Measurements from ENCODE around the gene CCDC88A.
A peak's percentile ranks its signal among the peaks of the same experiment; 100 is the strongest.
"Not testable (repeated sequence)": the region's sequence is repeated elsewhere in the genome, so short reads cannot be mapped to it uniquely, and the experiment has no call there.

Gene CCDC88A

DNA sequence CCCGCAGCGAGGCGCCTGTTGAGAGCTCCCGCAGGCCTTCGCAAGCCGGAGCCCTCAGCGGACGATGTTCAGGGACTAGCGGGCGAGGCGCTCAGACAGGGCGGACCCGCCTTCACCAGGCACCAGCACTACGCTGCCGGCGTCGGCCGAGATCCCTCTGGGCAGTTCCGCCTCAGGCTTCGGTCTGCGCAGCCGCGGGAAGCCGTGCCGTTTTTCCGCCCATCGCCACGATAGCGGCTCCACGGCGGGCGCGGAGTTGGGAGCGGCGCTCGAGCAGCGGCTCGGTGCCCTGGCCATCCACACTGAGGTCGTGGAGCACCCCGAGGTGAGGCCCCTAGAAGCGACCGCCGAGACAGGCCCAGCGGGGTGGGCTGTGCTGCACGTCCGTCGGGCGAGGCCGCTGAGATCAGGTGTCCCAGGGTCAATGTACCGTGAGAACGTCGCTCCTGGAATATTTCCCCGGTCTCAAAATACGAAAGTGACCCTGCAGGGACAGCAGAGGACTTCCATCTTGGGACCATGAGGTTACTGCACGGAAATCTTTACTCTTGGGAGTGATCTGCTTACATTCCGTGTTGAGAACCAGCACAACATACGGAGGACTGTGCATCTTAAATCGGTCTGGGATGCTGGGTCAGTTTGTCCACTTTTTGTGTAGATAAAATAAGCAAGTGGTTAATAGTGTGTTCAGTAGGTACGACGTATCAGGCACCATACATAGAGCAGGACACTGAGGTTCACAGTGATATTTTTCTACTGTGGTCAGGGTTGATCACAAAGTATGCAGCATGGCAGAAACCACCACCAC lies 137.3 kb downstream of the CCDC88A start:
- DNase-seq = peak; percentile 93

DNA sequence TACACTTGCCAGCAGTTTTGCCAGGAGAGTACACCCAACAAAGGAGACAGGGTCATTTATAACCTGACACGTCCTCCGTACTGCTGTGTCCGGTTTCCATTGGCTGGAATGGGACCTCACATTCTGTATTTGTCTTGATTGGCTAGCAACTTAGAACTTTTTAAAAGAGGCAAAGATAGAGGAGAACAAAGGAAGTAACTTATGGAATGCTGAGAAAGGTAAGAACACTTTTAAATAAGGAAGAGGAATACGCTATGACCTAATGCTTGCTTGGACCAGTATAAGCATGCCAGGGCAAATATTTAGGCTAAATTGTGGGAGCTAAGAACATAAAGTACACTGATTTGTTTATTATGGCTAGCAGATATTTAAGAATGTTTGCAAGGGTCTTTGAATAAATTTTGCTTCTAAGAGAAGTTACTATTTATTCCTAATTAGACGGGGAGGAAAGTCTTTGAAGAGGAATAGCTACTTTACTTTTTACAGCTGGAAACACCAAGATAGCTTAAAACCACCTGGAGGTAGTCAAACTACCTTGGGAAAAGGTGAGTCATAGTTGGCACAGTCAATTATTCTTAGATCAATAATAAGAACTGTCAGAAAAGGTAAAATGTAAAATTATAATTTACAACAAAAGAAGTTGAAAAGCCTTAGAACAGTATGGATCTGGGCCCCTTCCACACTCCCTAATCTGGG lies 138.7 kb downstream of the CCDC88A start:
- not testable (repeated sequence) for DNase-seq

DNA sequence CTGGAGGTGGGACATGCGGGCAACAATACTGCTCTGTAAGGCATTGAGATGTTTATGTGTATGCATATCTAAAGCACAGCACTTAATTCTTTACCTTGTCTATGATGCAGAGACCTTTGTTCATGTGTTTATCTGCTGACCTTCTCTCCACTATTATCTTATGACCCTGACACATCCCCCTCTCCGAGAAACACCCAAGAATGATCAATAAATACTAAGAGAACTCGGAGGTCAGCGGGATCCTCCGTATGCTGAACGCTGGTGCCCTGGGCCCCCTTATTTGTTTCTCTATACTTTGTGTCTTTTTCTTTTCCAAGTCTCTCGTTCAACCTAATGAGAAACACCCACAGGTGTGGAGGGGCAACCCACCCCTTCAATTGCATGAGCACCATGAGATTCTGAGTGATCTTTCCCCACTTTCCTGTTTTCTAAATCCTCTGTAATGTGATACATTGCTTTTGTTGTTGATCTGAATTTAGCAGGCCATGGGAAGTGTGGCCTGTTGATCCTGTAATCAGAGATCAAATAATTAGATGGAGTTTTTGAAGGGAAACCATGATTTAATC lies 139.7 kb downstream of the CCDC88A start:
- DNase-seq = not testable (repeated sequence)

DNA sequence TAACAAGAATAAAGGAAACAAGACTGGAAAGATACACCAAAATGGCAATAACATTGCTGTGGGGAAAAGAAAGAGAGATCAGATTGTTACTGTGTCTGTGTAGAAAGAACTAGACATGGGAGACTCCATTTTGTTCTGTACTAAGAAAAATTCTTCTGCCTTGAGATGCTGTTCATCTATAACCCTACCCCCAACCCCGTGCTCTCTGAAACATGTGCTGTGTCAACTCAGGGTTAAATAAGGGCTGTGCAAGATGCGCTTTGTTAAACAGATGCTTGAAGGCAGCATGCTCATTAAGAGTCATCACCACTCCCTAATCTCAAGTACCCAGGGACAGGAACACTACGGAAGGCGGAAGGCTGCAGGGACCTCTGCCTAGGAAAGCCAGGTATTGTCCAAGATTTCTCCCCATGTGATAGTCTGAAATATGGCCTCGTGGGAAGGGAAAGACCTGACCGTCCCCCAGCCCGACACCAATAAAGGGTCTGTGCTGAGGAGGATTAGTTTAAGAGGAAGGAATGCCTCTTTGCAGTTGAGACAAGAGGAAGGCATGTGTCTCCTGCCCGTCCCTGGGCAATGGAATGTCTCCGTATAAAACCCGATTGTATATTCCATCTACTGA lies 140.3 kb downstream of the CCDC88A start:
- DNase-seq = peak; percentile 29

DNA sequence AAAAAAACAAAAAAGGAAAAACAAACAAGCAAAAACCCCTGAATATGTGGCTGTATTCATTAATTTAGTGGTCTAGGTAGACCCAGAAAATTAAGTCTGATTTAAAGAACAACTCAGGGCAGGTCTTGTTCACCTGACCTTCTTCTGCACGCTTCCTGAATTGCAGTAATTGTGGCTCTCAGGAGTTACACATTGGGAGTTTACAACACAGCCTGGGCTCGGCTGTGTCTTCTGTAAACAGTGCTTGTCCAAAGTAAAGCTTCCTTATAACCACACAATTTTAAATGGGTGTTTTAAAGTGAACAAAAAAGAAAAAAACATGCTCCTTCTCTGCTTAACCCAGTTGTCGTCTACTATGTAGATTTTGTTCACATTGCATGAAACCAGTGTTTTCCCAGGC lies 142.3 kb downstream of the CCDC88A start:
- no peak for DNase-seq

DNA sequence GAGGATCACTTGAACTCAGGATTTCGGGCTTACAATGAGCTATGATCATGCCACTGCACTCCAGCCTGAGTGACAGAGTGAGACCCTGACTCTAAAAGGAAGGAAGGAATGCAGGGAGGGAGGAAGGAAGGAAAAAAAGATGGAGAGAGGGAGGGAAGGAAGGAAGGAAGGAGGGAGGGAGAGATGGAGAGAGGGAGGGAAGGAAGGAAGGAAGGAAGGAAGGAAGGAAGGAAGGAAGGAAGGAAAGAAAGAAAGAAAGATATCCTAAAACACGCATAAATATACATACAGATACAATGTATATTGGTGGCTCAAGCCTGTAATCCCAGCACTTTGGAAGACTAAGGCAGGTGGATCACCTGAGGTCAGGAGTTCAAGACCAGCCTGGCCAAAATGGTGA lies 145.3 kb downstream of the CCDC88A start:
- DNase-seq = not testable (repeated sequence)

DNA sequence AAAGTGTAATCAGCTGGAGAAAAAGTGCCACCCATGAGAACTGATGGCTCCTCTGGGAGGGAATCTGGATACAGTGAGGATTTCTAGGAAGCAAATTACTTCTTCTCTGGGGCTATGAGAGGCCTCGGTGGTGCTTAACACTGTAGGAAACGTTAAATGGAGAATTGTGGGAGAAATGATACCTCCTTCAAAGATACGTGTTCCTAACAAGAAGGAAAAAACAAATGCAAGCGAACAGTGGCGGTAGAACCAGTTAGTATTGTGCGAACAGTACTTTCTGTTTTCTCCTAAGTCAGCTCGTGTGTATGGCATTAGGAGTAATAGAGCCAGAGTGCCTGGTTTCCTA lies 150.0 kb downstream of the CCDC88A start:
- no peak for DNase-seq

DNA sequence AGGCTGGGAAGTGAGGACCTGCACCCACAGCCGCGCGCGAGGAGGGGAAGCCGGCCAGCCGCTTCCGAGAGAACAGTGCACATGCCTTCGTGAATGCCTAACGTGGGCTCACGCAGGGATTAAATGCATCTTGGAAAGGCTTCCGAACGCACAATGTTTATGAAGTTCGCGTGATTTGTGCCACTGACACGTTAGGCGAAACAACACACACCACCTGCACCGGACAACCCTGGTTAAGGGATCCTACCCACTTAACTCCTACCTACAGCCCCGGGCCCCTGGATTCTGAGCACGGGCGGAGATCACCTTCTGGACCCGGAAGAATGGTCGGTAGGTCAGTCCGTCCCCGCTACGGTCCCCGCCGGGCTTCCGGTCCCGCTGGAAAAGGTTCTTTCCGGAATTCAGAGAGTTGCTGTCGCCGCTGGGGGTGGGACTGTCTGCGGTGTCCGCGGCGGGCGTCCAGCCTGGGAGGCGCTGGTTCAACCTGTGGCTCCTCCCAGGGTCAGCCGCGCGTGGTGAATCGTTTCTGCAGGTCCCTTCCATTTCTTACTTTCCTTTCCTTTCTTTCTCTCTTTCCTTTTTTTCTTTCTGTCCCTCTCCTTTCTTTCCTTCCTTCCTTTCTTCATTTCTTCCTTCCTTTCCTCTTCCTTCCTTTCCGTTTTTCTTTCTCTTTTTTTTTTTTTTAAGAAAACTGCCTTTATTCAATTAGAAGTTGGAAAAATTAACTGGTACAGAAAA lies 150.6 kb downstream of the CCDC88A start, which contains the start of gene MTIF2:
MTIF2 (minus strand) TSS at position 325 of the 738 bp plus-strand sequence. CDS start 5,373 bp downstream, outside the sequence.
- peak; percentile 95 for DNase-seq

DNA sequence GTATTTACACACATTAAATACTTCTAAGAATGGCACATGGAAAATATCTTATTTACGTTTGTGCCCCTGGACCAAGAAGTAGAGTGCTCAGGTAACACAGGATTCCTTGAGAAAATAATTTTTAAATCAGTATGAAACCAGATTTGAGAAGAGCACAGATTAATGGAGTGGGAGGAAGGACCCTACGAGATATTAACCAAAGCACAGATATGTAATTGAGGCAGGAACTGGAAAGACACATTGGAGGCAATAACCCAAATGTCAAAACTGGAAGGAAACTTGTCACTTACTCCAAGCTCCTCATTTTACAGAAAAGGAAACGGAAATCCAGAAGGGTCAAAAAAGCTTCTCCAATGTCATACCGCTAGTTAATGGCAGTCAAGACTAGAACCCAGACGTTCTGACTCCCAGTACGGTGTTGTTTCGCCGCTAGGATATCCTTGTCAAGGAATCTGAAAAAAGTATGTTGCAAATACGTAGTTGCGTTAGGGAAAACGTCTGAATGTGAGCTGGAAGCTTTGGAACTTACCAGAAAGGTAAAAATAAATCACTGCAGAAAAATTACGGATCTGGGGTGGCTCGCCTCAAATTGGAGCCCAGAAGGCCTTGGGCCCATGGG lies 151.3 kb downstream of the CCDC88A start:
- no peak for DNase-seq

DNA sequence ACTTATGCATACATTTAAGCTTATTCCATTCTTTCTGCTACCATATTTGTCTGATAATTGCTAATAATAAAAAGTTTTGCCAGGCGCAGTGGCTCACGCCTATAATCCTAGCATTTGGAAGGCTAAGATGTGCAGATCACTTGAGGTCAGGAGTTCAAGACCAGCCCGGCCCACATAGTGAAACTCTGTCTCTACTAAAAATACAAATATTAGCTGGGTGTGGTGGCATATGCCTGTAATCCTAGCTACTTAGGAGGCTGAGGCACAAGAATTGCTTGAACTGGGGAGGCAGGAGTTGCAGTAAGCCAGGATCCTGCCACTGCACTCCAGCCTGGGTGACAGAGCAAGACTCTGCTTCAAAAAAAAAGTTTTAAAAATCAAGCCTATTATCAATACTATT lies 160.1 kb downstream of the CCDC88A start:
- DNase-seq = not testable (repeated sequence)

DNA sequence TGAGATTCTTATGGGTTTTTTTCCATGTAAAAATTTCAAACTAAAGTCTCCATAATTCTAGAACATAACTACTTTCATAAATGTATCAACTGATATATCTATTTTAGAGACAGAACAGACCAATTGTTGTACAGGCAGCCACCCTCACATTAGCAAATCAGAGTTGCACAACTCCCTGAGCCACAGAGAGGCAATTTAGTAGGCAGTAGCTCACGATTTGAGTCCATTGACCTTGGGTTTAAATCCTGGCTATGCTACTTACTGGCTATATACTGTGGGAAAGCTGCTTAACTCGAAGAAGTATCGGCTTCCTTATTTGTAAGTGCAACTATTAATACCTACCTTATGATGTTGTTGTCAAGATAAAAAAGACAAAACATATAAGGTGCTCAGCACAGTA lies 166.8 kb downstream of the CCDC88A start:
- DNase-seq = no peak

DNA sequence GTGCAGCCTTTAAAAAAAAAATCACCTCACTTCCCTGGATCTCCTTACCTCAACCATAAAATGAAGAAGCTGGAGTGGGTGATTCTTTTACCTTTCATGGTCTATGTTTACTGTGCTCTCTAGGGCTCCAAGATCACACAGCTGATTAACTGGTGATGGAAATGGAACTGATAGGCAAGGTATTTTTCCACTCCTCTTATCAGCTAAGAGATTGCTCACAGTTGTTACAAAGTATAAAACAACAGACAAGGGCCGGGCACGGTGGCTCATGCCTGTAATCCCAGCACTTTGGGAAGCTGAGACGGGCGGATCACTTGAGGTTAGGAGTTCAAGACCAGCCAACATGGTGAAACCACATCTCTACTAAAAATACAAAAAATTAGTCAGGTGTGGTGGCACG lies 172.6 kb downstream of the CCDC88A start:
- no peak for DNase-seq

DNA sequence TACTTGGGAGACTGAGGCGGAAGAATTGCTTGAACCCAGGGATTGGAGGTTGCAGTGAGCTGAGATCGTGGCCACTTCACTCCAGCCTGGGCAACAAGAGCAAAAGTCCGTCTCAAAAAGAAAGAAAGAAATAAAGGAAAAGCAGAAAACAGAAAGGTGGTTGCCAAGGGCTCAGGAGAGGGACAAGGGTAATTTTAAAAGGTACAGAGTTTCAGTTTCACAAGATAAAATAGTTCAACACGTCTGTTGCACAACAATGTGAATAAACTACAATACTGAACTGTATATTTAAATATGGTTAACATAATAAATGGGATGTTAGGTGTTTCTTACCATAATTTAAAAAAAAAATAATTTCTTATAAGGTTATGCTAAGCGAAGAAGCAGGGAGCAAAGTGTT lies 174.2 kb downstream of the CCDC88A start:
- no peak for DNase-seq

DNA sequence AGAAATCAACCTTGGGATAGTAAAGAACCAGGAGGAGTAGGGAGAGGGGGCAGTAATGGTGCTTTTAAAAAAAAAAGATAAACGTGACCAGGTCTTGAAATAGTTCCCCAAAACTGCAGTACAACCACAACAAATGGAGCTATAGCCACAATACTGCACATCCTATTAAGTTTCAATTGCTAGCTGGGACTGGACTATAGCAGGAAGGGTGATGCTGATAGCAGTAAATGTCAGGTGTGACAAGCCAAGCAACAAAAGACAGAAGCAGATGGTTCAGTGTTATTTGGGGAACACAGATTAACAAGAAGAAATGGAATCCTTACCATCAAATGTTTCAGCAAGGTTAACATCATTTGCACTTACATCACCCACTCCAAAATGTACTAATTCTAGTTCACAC lies 177.0 kb downstream of the CCDC88A start:
- no peak for DNase-seq

DNA sequence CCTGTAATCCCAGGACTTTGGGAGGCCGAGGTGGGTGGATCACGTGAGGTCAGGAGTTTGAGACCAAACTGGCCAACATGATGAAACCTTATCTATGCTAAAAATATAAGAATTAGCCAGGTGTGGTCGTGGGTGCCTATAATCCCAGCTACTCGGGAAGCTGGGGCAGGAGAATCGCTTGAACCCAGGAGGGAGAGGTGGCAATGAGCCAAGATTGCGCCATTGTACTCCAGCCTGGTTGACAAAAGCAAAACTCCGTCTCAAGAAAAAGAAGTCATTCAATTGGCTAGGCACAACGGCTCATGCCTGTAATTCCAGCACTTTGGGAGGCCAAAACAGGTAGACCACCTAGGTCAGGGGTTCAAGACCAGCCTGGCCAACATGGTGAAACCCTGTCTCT lies 178.1 kb downstream of the CCDC88A start:
- not testable (repeated sequence) for DNase-seq

DNA sequence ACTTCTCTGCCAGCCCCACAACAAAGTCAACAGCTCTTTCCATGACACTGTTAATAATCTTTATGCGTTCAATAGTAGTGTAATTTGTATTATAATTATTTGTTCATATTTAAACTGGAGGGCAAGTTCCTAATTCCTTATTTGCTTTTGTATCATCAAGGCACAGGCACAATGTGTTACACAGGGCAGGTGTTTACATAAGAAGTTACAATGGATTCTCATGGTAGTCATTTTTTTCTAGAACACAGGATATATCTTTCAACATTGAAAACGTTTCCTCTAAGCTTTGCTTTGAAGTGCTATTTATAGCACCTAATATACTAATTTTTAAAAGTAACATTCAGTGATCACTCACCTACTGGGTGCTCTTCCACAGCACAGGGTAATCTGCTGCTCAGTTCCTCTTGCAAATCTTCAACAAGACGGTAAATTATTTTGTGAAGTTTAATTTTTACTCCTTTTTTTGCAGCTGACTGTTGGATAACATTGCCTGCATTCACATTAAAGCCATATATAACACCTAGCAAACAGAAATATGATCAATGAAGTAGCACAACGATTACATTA lies 179.9 kb downstream of the CCDC88A start:
- no peak for DNase-seq

All from retina (tissue), 1 donor.